ENCODE measurements around the gene EPAS1.

The EPAS1 gene

GRCh38 chr2:46413631-46414030 lies 116.4 kb downstream of the EPAS1 start:
- DNase-seq = no peak

GRCh38 chr2:46414701-46415100 lies 117.5 kb downstream of the EPAS1 start:
- no peak for DNase-seq

- DNase-seq = no peak
Measured at GRCh38 chr2:46416280-46416679, 119.1 kb downstream of the EPAS1 start.

- DNase-seq = no peak
Measured at GRCh38 chr2:46416739-46417403, 119.7 kb downstream of the EPAS1 start.

GRCh38 chr2:46420945-46421344 lies 123.7 kb downstream of the EPAS1 start:
- DNase-seq = no peak

GRCh38 chr2:46421361-46421760 lies 124.2 kb downstream of the EPAS1 start:
- DNase-seq = no peak

GRCh38 chr2:46422717-46423394 lies 125.6 kb downstream of the EPAS1 start:
- no peak for DNase-seq

GRCh38 chr2:46424937-46425336 lies 127.7 kb downstream of the EPAS1 start:
- DNase-seq = no peak

- no peak for DNase-seq
Measured at GRCh38 chr2:46428911-46429436, 131.8 kb downstream of the EPAS1 start.

- DNase-seq = no peak
Measured at GRCh38 chr2:46430413-46430812, 133.2 kb downstream of the EPAS1 start.

- no peak for DNase-seq
Measured at GRCh38 chr2:46430992-46431391, 133.8 kb downstream of the EPAS1 start.

- no peak for DNase-seq
Measured at GRCh38 chr2:46431481-46432235, 134.5 kb downstream of the EPAS1 start.

- DNase-seq = no peak
Measured at GRCh38 chr2:46434851-46435273, 137.7 kb downstream of the EPAS1 start.

- DNase-seq = no peak
Measured at GRCh38 chr2:46435353-46435752, 138.1 kb downstream of the EPAS1 start.

GRCh38 chr2:46435796-46436360 lies 138.7 kb downstream of the EPAS1 start:
- DNase-seq = no peak
